Activated naive CD8-positive, alpha-beta T cell (primary cell): Measurements from ENCODE around the gene CEND1.
A peak's percentile ranks its signal among the peaks of the same experiment; 100 is the strongest.

Source experiments
- H3K27ac Mint-ChIP-seq: one replicate; pipeline ENCODE4 v1.8.0; 2021; ENCODE audit warnings: mixed read lengths
- H3K27me3 Mint-ChIP-seq: one replicate; pipeline ENCODE4 v1.8.0; 2021; ENCODE audit warnings: mixed read lengths
- H3K36me3 Mint-ChIP-seq: one replicate; pipeline ENCODE4 v1.8.0; 2021; ENCODE audit warnings: mixed read lengths
- H3K4me1 Mint-ChIP-seq: one replicate; pipeline ENCODE4 v1.8.0; 2021; ENCODE audit warnings: low read depth, mixed read lengths
- H3K4me3 Mint-ChIP-seq: one replicate; pipeline ENCODE4 v1.8.0; 2021; ENCODE audit warnings: mild to moderate bottlenecking, mixed read lengths
- H3K9me3 Mint-ChIP-seq: one replicate; pipeline ENCODE4 v1.8.0; 2021; ENCODE audit warnings: low read depth, mixed read lengths

Gene CEND1

DNA sequence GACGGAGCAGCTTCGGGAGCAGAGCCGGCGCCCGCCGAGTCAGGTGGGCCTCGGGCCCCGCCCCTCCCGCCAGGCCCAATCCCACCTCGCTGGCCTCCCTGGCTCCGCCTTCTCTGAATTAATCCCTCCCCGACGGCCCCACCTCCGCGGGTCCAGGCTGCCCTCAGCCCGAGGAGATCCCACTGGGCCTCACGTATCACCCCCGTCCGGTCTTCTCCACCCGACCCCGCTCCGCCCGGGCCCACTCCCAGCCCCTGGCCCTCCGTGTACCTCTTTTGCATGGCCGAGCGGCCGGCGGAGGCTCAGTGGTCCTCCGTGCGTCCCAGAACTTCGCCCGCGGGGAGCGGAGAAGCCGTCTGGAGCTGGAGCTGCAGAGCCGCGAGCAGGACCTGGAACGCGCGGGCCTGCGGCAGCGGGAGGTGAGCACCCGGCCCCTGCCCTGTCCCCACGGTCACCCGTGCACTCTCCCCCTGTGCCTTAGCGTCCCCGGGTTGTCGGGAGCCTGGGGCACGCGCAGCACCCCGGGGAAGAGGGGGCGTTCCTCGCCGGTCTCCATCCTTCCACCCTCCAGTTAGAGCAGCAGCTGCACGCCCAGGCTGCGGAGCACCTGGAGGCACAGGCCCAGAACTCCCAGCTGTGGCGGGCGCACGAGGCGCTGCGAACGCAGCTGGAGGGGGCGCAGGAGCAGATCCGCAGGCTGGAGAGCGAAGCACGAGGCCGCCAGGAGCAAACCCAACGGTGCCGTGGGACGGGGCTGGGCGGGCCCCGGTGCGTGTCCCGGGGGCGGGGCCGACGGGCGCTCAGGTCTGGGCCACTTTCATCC lies 40.6 kb upstream of the CEND1 start:
- Mint-ChIP-seq H3K4me3 (peak overlapping the region; percentile 59), H3K9me3 (no peaks in the 10 kb centered on the region), H3K27ac (no peak overlapping the region), H3K27me3 (peaks cover 2% of the 10 kb centered on the region), H3K36me3 (no peaks in the 10 kb centered on the region), H3K4me1 (peaks cover 27% of the 10 kb centered on the region)

DNA sequence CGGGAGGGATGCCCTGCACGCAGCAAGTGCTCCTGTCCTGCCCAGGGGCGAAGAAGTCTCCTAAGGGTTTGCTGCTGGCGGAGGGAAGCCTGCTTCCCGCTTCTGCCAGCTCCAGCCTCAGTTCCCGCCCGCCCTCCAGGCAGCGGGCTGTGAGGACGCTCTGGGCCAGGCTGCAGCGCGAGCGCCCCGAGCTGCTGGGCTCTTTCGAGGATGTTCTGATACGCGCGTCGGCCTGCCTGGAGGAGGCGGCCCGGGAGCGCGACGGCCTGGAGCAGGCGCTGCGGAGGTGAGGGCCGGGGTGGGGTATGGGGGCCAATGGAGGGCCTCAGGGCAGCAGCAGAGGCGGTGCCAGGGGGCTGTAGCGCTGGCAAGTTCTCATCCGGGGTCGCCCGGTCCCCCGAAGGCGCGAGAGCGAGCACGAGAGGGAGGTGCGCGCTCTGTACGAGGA lies 40.0 kb upstream of the CEND1 start:
- Mint-ChIP-seq H3K9me3 (no peaks in the 10 kb centered on the region), H3K27me3 (peaks cover 2% of the 10 kb centered on the region), H3K4me1 (peaks cover 27% of the 10 kb centered on the region), H3K27ac (no peak overlapping the region), H3K36me3 (no peaks in the 10 kb centered on the region), H3K4me3 (peak overlapping the region; percentile 32)

DNA sequence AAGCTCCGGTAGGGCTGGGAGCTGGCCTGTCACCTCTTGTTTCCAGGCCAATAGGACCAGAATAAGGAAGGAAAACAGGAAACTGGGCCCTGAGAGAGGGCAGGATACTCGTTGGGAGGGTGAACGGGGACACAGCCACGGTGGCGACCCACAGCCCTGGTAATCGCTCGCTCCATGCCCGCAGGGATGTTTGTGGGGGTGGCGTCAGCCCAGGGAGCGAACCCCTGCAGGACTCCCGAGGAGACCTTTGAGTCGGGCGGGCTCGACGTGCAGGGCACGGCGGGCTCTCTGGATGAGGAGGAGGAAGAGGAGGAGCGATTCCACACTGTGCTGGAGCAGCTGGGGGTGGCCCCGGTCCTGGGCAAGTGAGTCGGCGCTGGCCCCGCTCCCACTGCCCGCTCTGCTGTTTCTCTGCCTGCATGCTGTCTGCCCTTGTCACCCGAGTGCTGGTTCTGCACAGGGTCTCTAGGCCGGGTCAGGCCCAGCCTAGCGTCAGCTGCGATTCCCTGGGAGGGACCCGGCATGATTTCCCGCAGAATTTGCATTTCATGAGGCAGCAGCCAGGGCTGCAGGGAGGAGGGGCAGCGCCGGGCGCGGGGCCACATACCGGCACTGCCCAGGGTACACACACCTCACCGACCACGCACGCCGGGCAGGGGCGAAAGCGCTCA lies 39.4 kb upstream of the CEND1 start:
- Mint-ChIP-seq H3K4me3 (peak overlapping the region; percentile 32), H3K9me3 (no peaks in the 10 kb centered on the region), H3K36me3 (no peaks in the 10 kb centered on the region), H3K27ac (no peak overlapping the region), H3K4me1 (peaks cover 27% of the 10 kb centered on the region), H3K27me3 (peaks cover 2% of the 10 kb centered on the region)

DNA sequence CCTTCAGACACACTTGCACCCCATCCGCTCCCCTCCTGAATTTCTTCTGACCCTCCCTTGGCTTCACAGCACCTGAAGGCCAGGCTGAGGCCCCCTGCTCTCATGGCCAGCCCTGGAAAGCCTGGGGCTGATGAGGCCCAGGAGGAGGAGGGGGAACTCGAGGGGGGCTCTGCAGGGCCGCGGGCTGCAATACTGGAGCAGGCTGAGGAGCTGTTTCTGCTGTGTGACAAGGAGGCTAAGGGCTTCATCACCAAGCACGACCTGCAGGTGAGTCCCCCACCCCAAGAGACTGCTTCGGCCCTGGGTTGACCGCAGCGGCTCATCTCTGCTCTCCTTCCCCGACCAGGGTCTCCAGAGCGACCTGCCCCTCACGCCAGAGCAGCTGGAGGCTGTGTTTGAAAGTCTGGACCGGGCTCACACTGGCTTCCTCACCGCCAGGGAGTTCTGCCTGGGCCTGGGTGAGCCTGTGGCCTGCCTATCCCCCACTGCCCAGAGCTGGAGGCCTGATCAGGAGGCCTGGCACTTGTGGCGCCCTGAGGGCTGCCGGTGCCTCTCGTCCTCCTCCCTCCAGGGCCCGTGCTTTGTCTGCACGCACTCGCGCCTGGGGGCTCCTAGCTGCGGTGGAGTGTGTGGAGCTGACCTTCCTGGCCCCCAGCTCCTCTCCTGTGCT lies 38.8 kb upstream of the CEND1 start:
- Mint-ChIP-seq H3K9me3 (no peaks in the 10 kb centered on the region), H3K4me3 (peak overlapping the region; percentile 74), H3K36me3 (no peaks in the 10 kb centered on the region), H3K27ac (no peak overlapping the region), H3K4me1 (peaks cover 21% of the 10 kb centered on the region), H3K27me3 (peaks cover 2% of the 10 kb centered on the region)

DNA sequence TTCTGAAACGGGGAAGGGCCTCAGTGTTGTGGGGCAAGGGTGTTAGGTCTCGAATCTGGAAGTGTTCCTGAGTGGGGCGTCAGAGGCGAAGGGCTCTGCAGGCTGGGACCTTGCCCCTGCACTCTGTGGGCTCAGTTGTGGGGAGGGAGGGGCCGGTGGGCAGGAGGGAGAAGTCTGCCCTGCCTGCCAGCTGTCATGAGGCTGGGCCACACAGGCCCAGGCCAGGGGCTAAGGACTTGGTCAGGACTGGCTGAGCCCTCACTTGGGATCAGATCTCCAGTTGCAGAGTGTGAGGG lies 38.0 kb upstream of the CEND1 start, which contains the start of gene CRACR2B:
Gene CRACR2B, plus strand, starts transcription at position 23 of the 296 bp plus-strand sequence. CDS start 689 bp downstream, outside the sequence.
- H3K4me1 Mint-ChIP-seq, result peaks cover 21% of the 10 kb centered on the region
- peak within 1 kb of the TSS; percentile 74 for H3K4me3 Mint-ChIP-seq
- no peaks in the 10 kb centered on the region for H3K36me3 Mint-ChIP-seq
- H3K27ac Mint-ChIP-seq, result no peak within 1 kb of the TSS
- H3K9me3 Mint-ChIP-seq, result no peaks in the 10 kb centered on the region
- peaks cover 2% of the 10 kb centered on the region for H3K27me3 Mint-ChIP-seq

DNA sequence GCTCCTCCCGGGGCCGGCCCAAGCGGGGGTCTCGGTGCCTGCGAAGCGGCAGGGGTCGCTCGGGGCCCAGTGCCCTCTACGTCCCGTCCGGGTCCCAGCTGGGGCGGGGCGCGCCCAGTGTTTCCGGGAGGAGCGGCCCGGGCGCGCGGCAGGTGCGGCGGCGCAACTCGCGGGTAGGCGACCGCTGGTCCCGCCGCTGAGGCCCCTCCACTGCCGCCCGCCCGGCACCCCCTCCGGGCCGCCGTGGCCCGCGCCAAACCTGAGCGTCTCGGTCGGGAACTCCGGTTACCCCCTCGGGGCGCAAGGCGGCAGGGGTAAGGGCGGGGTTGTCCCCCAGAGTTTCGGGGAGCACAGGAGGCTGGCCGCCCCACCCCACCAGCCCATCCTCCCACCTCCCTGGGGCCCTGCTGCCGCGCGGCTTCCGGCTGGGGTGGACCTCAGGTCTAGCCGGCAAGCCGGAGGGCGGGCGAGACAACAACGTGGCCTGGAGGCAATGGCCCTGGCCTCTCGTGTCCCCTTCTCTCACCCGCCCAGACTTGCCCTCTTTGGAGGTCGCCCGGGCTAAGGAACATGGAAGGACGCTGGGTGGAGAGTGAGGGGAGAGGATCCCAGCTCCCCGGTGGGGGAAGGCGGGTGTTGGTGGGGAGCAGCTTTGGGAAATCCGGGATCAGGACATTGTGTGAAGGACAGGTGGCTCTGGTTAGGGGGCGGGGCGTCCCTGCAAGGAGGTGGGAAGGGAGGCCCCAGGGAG lies 37.4 kb upstream of the CEND1 start:
- Mint-ChIP-seq H3K27ac (no peak overlapping the region), H3K4me3 (peak overlapping the region; percentile 74), H3K27me3 (peaks cover 2% of the 10 kb centered on the region), H3K36me3 (no peaks in the 10 kb centered on the region), H3K4me1 (peaks cover 21% of the 10 kb centered on the region), H3K9me3 (no peaks in the 10 kb centered on the region)

DNA sequence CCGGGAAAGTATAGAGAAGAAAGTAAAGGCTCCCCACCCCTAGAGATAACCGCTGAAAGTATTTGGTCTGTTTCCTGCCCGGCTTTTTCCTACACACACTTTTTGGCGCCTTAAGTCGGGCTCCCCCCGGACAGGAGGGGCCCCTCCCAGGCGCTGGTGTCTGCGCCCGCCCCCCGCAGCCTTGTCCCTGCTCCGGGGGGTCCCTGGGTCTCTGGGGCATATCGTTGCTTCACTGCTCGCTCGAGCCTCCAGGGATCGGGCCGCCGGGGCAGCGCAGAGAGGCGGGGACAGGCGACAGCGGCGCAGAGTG lies 36.9 kb upstream of the CEND1 start:
- Mint-ChIP-seq H3K27me3 (peaks cover 2% of the 10 kb centered on the region), H3K4me3 (peak overlapping the region; percentile 72), H3K27ac (no peak overlapping the region), H3K36me3 (no peaks in the 10 kb centered on the region), H3K9me3 (no peaks in the 10 kb centered on the region), H3K4me1 (peaks cover 20% of the 10 kb centered on the region)

DNA sequence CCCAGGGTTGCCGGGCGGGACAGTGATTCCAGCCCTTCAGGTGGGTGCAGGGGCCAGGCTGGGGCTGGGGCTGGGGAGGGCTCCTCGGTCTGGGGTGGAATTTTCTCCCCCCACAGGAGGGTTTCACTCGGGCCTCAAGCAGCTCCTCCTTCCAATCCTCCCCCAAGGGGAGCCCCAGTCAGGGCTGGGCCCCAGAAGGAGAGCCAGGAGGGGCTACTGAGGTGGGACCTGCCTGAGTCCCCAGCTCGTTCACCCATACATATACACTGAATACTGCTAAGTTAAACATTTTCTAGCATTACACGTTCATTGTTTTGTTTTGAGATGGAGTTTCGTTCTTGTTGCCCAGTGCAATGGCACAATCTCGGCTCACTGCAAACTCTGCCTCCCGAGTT lies 36.3 kb upstream of the CEND1 start:
- no peaks in the 10 kb centered on the region for H3K36me3 Mint-ChIP-seq
- no peak overlapping the region for H3K27ac Mint-ChIP-seq
- H3K4me3 Mint-ChIP-seq, result peak overlapping the region; percentile 72
- peaks cover 2% of the 10 kb centered on the region for H3K27me3 Mint-ChIP-seq
- peaks cover 20% of the 10 kb centered on the region for H3K4me1 Mint-ChIP-seq
- H3K9me3 Mint-ChIP-seq, result no peaks in the 10 kb centered on the region

DNA sequence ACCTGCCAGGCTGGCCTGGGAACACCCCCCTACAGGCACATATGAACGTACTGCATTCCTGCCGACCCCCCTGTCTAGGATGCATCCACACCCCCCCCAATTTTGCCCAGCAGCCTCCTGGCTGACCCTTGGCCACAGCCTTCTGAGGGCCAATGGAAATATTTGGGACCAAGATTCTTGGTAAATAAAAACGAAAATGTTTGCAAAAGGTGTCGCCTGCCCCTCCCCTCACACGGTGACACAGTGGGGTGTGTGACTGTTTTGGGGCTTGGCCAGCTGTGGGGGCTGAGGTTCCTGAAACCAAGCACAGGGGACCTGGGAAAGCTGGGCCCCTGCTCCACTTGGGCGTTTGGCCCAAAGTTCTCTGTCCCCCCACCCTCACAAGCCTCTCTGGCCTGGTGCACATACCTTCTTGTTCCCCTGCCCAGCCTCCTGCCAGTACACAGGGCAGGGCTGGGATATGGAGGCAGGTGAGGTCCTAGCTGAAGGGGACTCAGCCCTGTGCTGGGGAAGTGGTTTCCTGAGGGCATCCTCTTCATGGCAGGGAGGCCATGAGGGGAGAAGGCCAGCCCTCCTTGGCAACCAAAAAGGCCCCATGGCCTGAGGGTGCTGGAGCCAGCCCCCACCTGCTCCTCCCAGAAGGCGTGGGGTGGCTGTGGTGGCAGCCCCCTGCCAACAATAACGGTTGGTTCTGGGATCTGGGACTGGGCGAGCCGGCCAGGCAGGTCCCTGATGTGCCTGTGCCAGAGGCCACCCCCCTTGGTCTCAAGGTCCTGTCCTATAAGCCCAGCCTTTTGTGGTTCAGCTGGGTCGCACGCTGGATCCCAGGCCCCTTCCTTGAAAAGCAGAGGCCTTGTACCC lies 35.7 kb upstream of the CEND1 start:
- Mint-ChIP-seq H3K27ac (no peak overlapping the region), H3K27me3 (peaks cover 2% of the 10 kb centered on the region), H3K4me3 (no peak overlapping the region), H3K9me3 (no peaks in the 10 kb centered on the region), H3K4me1 (peaks cover 26% of the 10 kb centered on the region), H3K36me3 (no peaks in the 10 kb centered on the region)

DNA sequence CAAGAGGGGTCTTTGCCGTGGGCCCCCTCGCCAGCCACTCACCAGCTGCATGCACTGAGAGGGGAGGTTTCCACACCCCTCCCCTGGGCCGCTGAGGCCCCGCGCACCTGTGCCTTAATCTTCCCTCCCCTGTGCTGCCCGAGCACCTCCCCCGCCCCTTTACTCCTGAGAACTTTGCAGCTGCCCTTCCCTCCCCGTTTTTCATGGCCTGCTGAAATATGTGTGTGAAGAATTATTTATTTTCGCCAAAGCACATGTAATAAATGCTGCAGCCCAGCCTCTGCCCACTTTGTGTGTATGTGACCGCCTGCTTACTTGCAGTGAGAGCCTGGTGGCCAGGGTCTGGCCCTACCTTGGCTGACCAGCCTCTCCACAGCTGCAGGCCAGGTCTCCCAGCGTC lies 35.1 kb upstream of the CEND1 start:
- H3K27me3 Mint-ChIP-seq, result peaks cover 2% of the 10 kb centered on the region
- no peak overlapping the region for H3K4me3 Mint-ChIP-seq
- H3K27ac Mint-ChIP-seq, result no peak overlapping the region

DNA sequence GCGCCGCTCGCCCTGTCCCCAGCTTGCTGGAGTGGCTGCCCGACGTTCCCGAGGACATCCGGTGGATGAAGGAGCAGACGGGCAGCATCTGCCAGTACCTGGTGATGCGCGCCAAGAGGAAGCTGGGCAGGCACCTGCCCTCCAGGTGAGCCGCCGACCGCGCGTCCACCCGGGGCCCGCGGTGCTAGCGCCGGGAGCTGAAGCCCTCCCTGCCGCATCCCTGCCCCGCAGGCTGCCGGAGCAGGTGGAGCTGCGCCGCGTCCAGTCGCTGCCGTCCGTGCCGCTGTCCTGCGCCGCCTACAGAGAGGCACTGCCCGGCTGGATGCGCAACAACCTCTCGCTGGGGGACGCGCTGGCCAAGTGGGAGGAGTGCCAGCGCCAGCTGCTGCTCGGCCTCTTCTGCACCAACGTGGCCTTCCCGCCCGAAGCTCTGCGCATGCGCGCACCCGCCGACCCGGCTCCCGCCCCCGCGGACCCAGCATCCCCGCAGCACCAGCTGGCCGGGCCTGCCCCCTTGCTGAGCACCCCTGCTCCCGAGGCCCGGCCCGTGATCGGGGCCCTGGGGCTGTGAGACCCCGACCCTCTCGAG lies 34.5 kb upstream of the CEND1 start:
- no peaks in the 10 kb centered on the region for H3K9me3 Mint-ChIP-seq
- H3K4me1 Mint-ChIP-seq, result peaks cover 25% of the 10 kb centered on the region
- no peaks in the 10 kb centered on the region for H3K36me3 Mint-ChIP-seq
- no peak overlapping the region for H3K4me3 Mint-ChIP-seq
- peaks cover 2% of the 10 kb centered on the region for H3K27me3 Mint-ChIP-seq
- no peak overlapping the region for H3K27ac Mint-ChIP-seq

More for the DNA sequence above, 35.1 kb upstream of the CEND1 start:
- Mint-ChIP-seq H3K9me3 (no peaks in the 10 kb centered on the region), H3K36me3 (no peaks in the 10 kb centered on the region), H3K4me1 (peaks cover 28% of the 10 kb centered on the region)

DNA sequence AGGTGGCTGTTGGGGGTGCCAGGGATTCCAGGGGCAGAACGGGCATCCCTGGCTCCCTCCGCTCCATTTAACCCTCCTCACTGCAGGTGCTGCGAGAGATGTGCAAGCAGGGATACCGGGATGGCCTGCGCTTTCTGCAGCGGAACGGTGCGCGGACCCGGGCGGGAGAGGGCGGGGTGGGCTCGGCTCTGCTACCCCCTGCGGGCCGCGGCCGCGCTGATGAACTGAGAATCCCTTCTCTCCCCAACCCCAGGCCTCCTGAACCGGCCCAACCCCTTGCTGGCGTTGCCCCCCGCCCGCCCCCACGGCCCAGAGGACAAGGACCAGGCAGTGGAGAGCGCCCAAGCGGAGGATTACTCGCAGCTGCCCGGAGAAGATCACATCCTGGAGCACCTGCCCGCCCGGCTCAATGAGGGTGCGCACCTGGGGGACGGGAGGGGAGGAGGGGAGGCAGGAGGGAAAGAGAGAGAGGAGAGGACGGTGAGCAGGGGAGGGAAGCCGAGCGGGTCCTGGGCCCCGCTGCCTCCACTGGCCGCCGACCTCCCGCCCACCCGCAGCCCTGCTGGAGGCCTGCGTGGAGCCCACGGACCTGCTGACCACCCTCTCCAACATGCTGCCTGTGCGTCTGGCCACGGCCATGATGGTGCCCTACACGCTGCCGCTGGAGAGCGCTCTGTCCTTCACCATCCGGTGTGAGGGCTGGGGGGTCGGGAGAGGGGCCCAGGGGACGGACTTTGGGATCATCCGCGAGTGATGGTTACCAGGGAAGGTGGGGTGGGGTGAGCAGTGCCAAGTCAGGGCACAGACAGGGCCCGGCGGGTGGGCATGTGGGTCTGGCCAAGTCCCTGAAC lies 33.8 kb upstream of the CEND1 start:
- H3K36me3 Mint-ChIP-seq, result no peaks in the 10 kb centered on the region
- no peak overlapping the region for H3K4me3 Mint-ChIP-seq
- no peaks in the 10 kb centered on the region for H3K9me3 Mint-ChIP-seq
- no peak overlapping the region for H3K27ac Mint-ChIP-seq
- H3K27me3 Mint-ChIP-seq, result peaks cover 2% of the 10 kb centered on the region
- peaks cover 19% of the 10 kb centered on the region for H3K4me1 Mint-ChIP-seq
